ENCODE data around the gene PAX1. TPM values are rescaled to one million over a fixed set of nuclear protein-coding genes. Genes with fewer than 3 reads are reported as not detected.

Gene PAX1
- total RNA-seq, 1 donor from 2014 or later = not detected

DNA sequence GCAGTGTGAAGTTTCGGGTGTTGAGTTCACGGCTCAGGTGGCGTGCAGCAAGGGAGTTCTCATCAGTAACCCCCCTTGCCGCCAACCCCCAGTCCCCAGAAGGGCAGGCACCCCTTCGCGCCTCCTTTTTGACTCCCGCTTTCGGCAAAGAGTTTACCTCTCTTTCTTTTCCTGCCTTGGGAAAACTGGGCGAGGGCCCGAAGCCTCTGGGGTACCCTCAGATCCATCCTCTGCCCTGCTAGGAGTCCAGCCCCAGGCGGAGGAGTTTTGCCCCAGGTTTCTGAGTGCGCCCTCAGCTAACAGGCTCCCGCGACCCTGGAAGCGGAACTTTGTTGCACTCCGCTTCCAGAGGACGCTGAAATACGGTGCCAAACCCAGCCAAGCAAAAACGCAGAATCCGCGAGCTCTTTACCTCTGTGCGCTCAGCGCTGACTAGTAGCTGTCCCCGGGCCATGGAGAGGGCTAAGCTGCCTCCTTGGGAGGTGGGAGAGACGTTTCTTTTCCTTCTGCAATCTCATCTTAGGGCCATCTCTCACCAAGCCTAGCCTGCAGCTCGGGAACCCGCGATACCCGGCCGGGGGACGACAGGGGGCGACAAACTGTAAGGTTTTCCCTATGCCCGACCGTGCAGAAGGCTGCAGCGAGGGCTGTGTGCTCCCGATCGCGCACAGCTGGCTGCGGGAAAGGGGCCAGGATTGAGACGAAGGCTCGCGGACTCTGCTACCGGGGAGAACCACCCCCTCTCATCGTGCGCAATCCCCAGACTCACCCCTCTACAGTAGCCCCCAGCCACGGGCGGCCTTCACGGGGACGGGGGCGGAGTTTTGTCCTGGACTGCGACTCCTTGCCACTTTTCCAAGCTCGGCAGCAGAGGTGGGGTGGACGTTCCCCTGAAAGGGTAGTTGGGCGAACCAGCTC lies 2.7 kb upstream of the PAX1 start:
- DNase-seq (ENCODE audit: low read depth in 2 of 2) = peak; percentile 61 to 70

- no peak for DNase-seq (ENCODE audit: low read depth in 2 of 2)
Observed at GRCh38 chr20:21703717-21704407, 1.6 kb upstream of the PAX1 start.

GRCh38 chr20:21704408-21705385 lies 767 bp upstream of the PAX1 start:
- no peak for DNase-seq (ENCODE audit: low read depth in 2 of 2)

DNA sequence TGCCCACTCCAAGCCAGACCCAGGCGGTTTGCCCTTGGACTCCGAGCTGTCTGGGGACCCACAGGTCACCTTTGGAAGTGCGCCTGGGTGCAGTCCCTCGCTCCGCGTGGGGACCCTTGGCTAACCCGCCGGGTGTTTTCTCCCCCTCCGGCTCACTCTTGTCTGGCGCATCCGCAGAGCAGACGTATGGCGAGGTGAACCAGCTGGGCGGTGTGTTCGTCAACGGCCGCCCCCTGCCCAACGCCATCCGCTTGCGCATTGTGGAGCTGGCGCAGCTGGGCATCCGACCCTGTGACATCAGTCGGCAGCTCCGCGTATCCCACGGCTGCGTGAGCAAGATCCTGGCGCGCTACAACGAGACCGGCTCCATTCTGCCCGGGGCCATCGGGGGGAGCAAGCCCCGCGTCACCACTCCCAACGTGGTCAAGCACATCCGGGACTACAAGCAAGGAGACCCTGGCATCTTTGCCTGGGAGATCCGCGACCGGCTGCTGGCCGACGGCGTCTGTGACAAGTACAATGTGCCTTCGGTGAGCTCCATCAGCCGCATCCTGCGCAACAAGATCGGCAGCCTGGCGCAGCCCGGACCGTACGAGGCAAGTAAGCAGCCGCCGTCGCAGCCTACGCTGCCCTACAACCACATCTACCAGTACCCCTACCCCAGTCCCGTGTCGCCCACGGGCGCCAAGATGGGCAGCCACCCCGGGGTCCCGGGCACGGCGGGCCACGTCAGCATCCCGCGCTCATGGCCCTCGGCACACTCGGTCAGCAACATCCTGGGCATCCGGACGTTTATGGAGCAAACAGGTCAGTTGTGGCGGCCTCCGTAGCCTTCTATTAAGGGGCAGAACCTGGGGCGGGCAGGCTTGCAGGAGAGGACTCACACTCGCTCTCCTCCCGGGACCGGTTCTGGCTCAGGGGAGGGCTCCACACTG lies 1.1 kb downstream of the PAX1 start:
- DNase-seq (ENCODE audit: low read depth in 2 of 2) = no peak

DNA sequence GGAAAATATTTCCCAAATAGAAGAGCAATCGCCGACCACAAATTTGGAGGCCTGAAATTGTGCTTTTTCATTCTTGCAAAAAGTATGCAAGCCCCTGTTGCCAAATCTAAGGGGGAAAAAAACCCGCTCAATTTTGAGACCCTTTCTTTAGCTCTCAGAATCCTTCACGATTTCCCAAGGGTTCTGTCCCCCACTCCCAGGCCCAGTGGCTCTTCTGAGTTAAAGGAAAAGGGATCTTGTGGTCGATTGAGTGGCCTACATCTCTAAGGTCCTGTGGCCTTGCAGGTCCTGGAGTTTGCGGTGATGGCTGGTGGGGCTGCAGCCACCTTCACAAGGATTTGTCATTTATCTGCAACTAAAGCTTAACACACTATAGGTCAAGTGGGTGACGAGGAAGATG lies 1.8 kb downstream of the PAX1 start:
- no peak for DNase-seq (ENCODE audit: low read depth in 2 of 2)

GRCh38 chr20:21707999-21708737 lies 2.7 kb downstream of the PAX1 start:
- no peak for DNase-seq (ENCODE audit: low read depth in 2 of 2)

GRCh38 chr20:21708738-21709534 lies 3.5 kb downstream of the PAX1 start:
- no peak for DNase-seq (ENCODE audit: low read depth in 2 of 2)

GRCh38 chr20:21709535-21709904 lies 4.1 kb downstream of the PAX1 start:
- DNase-seq (ENCODE audit: low read depth in 2 of 2) = no peak

GRCh38 chr20:21710341-21710740 lies 4.9 kb downstream of the PAX1 start:
- DNase-seq (ENCODE audit: low read depth in 2 of 2) = no peak

GRCh38 chr20:21710863-21711431 lies 5.5 kb downstream of the PAX1 start:
- DNase-seq (ENCODE audit: low read depth in 2 of 2) = no peak

DNA sequence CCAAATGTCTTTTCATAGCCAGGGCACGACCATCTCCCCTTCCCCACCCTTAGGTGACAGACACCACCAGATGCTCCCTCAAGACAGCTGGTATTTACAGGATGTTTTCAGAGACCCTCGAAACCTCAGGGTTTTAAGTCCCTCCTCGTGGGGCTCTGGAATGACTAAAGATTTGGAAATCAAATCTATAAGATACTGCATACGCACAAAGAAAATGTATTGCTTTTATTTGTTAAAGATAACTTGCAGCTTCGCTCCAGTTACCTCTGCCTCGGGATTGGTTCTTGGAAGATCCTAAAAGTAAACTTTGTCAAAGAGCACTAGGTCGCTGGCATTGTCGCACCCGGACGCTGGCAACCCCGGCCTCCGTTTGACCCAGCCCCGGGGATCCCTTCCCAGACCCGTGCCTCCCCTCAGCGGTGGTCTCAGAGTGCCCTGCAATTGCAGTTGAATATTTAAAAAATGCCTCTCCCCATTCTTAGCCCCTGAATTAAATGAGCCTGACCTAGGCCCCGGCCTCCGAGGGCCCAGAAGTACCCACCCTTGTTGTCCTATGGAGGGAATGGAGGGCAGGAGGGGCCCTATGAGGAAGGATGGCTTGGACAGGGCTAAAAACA lies 7.1 kb downstream of the PAX1 start:
- no peak for DNase-seq (ENCODE audit: low read depth in 2 of 2)

- no peak for DNase-seq (ENCODE audit: low read depth in 2 of 2)
Observed at GRCh38 chr20:21713470-21713869, 8.0 kb downstream of the PAX1 start.

GRCh38 chr20:21713901-21714296 lies 8.4 kb downstream of the PAX1 start:
- DNase-seq (ENCODE audit: low read depth in 2 of 2) = no peak

DNA sequence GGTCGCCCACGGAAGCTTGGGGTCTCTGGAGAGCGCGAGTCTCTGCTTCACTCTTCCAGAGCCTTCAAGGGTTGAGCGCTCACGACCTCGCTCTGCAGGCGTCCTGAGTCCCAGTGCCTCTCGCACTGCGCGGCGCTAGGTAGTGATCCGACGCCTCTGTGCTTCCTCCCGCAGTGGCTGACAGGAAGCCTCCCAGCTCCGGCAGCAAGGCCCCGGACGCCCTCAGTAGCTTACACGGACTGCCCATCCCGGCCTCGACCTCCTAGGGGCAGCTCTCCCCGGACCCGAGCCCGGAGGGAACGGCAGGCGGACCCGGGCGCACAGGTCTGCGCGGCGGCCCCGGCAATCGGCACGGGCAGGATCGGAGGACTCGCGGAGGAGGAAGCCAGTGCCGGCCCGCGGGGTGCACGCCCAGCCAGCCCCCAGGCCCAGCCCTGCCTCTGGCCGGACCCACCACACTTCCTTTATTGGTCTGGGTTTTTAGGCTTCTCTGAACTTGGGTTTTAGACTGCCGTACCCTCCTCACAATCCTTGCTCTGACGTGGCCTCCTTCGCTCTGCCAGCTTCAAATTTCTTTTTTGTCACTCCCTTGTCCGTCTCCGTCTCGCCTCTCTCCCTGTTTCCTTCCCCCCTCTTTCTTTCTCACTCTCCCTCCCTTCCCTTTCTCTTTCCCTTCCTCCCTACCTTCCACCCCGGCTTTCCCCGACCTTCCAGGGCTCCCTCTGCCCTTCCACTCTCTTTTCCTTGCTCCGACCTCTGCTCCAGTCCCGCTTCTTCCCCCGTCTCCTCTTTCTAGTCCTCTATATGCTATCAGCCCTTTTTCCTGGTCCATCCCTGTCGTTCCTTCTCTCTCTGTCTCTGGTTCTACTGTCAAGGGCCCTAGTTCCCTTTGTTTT lies 9.1 kb downstream of the PAX1 start:
- no peak for DNase-seq (ENCODE audit: low read depth in 2 of 2)

GRCh38 chr20:21715193-21715881 lies 9.9 kb downstream of the PAX1 start:
- DNase-seq (ENCODE audit: low read depth in 2 of 2) = no peak

DNA sequence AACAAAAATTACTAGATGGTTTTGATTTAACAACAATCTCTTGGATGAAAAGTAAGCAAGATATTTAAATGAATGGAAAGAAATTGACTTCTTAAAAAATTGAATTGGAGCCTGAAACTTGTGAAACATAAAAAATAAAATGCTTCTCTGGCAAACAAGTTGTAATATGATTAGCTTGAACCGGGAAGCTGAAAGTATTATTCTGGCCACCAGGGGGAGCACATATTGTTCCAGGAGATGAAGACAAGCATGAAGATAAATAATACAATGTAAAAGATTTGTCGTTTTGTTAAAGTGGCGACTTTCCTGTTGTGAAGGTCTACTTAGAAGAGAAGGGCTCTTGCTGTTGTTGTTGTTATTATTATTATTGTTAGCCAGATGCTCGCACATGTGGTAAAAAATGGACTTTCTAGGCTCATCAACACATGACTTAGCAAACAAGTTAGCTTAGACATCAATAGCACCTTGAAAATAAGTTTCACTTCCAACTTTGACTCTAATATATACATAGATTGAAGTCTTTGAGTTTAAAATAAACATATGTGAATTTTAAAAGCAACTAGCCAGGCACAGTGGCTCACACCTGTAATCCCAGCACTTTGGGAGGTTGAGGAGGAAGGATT lies 14.2 kb downstream of the PAX1 start:
- DNase-seq (ENCODE audit: low read depth in 2 of 2) = peak; percentile 68 to 74
